Measurements from ENCODE around the gene GLRA3. TPM values are rescaled to one million over a fixed set of nuclear protein-coding genes. Genes with fewer than 3 reads are reported as not detected.
"Not testable (repeated sequence)": the region's sequence is repeated elsewhere in the genome, so short reads cannot be mapped to it uniquely, and the experiment has no call there.

The GLRA3 gene
- polyA plus RNA-seq, 4 donors: 0.03 to 0.06 (median 0.04) TPM; not detected in 1

DNA sequence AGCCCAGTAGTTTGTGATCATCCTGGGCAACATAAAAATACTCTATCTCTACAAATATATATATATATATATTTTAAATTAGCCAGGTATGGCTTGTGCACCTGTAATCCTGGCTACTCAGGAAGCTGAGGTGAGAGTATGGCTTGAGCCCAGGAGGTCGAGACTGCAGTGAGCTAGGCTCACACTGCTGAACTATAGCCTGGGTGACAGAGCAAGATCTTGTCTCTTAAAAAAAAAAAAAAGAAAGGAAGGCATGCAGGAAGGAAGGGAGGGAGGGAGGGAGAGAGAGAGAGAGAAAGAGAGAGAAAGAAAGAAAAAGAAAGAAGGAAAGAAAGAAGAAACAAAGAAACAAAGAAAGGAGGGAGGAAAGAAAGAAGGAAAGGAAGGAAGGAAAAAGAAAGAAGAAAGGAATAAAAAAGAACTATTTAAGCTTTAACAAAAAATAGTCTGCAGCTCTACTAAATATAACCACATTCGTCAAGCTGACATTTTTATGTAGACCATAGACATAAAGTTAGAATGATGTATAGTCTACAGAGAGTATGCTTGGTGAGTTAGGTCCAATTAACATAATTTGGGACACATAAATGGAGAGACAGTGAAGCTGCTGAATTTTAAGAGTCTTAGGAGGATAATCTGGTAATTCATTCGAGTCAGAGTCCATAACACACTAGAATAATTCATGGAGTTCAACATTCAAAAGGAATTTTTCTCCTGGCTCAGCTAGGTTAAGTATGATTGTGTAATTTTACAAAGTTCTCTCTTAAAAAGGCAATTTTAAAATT lies 111.9 kb downstream of the GLRA3 start:
- peak in 2 of 4 donors; percentile 12 to 20 for DNase-seq (ENCODE audit: low read depth in 4 of 4, low spot score in 3 of 4)

DNA sequence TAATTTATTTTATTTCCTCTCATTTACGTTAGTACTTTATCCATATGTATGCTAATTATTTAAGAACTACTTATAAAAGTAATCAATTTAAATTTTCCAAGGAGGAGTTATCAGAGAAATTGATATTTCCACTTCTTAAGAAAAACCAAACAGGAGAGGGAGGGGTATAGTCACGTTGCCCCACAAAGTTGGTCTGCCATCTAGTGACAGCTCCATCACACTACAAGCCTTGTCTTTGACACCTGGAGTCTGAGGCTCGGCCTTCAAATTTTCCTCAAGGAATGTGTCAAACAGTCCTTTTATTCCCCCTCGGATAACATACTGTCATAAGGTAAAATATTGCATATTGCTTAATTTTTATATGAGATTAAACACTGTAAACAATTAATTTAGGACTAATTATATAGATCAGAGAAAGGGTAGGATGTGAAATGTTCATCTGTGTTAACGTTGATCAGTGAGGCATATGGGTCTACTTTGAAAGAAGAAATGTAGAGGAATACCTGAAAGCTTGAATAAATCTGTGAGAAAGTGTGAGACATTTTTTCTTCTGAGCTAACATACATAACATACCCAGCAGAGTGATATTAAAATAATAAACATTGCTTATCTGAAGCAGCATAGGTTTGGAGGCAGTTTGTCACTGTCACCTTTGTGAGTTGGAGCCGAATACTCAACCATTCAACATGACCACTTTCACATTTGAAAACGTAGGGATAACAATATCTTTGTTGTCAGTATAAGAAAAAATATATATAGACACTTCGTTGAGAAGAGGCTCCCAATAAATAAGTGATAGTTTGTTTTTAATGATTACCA lies 114.4 kb downstream of the GLRA3 start:
- no peak for DNase-seq (ENCODE audit: low read depth in 4 of 4, low spot score in 3 of 4)

GRCh38 chr4:174713821-174714220 lies 115.2 kb downstream of the GLRA3 start:
- no peak for DNase-seq (ENCODE audit: low read depth in 4 of 4, low spot score in 3 of 4)

DNA sequence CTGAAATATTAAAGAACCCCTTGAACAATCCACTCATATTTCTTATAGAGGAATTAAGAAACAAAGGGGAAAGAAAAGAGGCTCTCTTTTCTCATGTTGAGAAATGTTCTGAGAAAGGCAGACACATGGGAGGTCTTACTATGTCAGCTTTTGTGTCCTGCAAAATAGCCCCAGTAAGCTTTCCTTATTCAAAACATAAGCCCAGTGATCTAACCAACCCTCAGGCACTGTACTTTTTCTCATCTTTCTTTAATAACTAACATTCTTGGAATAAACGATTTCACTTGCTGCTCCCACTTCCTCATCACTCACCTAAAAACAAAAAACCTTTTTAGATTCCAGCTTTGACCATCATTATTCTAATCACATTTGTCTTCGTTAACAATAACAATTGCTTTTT lies 115.9 kb downstream of the GLRA3 start:
- no peak for DNase-seq (ENCODE audit: low read depth in 4 of 4, low spot score in 3 of 4)

DNA sequence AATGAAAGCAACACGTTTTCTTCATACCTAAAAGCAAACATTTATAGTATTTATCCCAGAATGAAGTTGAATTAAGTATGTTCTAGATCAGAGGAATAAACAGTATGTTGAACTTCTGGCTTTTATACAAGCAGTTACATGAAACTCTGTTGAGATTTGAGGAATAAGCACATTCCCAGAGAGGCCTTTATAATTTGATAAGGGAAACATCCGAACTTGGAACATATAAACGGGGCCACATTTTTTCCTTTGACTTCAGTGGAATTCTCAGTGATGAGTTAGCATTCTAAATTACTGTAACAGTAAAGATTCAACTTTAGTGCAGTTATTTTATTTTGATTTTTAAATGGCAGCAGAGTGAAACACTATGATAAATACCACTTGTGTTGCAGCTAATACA lies 119.5 kb downstream of the GLRA3 start:
- DNase-seq (ENCODE audit: low read depth in 4 of 4, low spot score in 3 of 4): no peak

GRCh38 chr4:174708381-174708780 lies 120.7 kb downstream of the GLRA3 start:
- DNase-seq (ENCODE audit: low read depth in 4 of 4, low spot score in 3 of 4): no peak

- DNase-seq (ENCODE audit: low read depth in 4 of 4, low spot score in 3 of 4): no peak
These were observed 121.1 kb downstream of the GLRA3 start for GRCh38 chr4:174707902-174708301.

GRCh38 chr4:174707051-174707676 lies 121.9 kb downstream of the GLRA3 start:
- DNase-seq (ENCODE audit: low read depth in 4 of 4, low spot score in 3 of 4): peak in 2 of 4 donors; percentile 15 to 20

DNA sequence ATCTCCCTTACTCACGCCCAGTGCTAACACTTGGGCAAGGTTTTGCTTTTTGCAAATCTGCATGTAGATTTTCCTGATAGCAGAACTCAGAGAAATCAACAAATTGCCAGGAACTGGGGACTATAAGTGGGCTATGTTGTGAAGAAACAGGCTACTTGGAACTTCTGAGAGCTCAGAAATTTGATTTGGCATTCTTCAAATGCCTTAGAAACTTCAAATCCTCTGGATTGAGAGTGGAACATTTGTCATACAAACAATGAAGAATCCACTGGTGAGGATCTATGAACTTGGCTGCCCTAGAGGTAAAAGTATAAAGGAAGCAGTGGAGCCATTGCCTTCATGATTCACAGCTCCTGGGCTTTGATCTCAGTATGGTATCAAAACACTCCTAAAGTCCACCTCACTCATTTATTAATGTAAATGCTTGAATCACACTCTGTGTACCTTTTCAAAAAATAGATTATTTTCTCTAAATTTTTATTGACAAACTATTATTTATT lies 126.0 kb downstream of the GLRA3 start:
- no peak for DNase-seq (ENCODE audit: low read depth in 4 of 4, low spot score in 3 of 4)

DNA sequence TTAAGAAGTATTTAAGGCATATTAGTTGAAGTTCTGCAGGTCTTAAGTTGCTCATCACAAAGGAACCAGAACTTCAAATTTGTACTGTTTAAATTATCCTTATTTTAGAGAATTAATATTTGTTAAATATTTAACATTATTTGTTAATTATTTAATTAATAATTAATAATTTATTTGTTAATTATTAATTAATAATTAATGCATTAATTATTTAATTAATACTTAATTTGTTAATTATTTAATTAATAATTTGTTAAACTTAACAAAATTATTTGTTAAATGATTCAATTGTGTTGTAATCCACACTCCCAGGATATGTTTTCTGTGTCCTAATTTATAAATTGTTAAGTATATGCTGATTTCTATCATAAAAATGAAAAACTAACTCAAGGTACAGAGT lies 129.4 kb downstream of the GLRA3 start:
- no peak for DNase-seq (ENCODE audit: low read depth in 4 of 4, low spot score in 3 of 4)

GRCh38 chr4:174697896-174698295 lies 131.2 kb downstream of the GLRA3 start:
- DNase-seq (ENCODE audit: low read depth in 4 of 4, low spot score in 3 of 4): no peak

DNA sequence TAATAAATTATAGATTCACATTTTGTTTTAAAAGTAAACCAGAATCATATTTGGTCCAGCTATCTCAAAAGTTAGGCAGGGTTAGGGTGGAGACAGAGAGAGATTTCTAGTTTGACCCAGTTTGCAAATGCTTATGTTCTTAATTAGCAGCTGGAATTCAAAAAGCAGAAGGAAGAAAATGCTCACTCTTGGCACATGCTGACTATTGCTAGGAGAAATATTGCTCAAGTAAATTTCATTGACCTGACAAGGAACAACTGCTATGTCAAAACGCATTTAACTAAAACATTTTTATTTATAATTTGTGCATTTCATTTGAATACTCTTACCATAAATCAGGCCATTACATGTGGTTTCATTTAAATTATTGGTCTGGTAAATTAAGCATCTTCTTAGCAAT lies 131.8 kb downstream of the GLRA3 start:
- DNase-seq (ENCODE audit: low read depth in 4 of 4, low spot score in 3 of 4): peak in 1 of 4 donors; percentile 10

DNA sequence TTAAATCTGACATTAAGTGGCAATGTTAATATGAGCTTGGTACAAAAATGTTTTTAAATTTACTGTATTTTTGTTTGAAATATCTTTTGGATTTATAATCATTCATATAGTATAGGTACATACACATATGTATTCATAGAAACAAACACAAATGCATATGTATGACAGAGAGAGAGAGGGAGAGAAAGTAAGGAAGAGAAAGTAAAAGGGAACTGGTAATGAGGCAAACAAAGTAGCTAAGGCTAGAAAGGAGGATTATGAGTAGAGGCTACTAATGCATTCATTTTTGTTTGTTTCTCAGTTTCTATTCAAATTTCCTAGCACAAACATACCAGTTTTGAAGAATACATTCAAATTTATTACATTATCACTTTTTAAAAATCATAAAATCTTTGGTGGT lies 132.4 kb downstream of the GLRA3 start:
- DNase-seq (ENCODE audit: low read depth in 4 of 4, low spot score in 3 of 4): no peak

- not testable (repeated sequence) for DNase-seq (ENCODE audit: low read depth in 4 of 4, low spot score in 3 of 4)
These were observed 137.2 kb downstream of the GLRA3 start for GRCh38 chr4:174691876-174692275.

DNA sequence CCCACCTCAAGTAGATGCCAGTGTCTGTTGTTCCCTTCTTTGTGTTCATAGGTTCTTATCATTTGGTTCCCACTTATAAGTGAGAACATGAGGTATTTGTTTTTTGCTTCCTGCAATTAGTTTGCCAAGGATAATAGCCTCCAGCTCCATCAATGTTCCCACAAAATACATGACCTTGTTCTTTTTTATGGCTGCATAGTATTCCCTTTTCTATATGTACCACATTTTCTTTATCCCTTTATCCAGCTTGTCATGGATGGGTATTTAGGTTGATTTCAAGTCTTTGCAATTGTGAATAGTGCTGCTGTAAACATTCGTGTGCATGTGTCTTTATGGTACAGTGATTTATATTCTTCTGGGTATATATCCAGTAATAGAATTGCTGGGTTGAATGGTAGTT lies 138.4 kb downstream of the GLRA3 start:
- DNase-seq (ENCODE audit: low read depth in 4 of 4, low spot score in 3 of 4): no peak

DNA sequence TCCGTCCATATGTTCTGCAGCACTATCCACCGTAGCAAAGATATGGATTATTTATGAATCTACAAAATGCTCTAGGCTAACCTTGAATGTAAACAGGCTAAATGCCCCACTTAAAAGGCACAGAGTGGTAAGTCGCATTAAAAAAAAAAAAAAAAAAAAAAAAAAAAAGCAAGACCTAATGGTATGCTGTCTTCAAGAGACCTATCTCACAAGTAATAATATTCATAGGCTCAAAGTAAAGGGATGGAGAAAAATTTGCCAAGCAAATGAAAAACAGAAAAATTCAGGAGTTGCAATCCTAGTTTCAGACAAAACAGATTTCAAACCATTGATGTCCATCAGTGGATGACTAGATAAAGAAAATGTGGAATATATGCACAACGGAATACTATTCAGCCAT lies 139.4 kb downstream of the GLRA3 start:
- no peak for DNase-seq (ENCODE audit: low read depth in 4 of 4, low spot score in 3 of 4)

DNA sequence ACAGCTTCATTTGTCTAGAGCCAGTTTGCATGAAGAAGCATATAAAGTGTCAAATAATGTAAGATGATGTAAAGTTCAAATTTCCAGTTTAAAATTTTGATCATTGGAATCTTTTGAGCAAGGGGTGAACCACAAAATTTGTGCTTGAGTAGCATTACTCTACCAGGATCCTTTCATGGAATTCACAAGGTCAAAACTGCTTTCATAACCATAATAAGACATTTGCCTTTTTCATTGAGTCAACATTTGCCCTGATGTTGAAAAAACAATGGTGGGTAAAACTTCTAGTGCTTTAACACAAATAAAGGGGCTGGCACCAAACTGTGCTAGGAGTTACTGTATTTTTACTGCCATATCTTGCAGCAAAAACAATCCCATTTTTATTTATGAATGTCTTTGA lies 142.2 kb downstream of the GLRA3 start:
- no peak for DNase-seq (ENCODE audit: low read depth in 4 of 4, low spot score in 3 of 4)

- DNase-seq (ENCODE audit: low read depth in 4 of 4, low spot score in 3 of 4): no peak
These were observed 147.2 kb downstream of the GLRA3 start for GRCh38 chr4:174681723-174682300.

- no peak for DNase-seq (ENCODE audit: low read depth in 4 of 4, low spot score in 3 of 4)
These were observed 154.7 kb downstream of the GLRA3 start for GRCh38 chr4:174674305-174674840.

DNA sequence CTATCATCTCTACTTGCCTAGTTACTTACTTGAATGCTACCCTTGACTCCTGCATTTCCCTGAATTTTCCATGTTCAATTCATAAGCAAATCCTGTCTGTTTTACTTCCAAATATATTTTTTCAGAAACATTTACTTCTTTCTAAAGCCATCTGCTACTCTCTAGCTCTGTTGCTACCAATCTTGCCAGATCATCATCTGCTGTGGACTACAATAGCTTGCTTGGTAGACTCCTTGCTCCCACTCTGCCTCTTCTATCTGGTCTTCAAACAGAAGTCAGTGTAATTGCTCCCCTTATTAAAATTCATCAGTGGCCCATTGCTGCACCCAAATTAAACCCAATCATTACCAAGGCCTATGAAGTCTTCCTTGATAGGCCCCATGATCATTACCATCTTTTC lies 155.2 kb downstream of the GLRA3 start:
- DNase-seq (ENCODE audit: low read depth in 4 of 4, low spot score in 3 of 4): no peak

GRCh38 chr4:174672276-174672675 lies 156.8 kb downstream of the GLRA3 start:
- no peak for DNase-seq (ENCODE audit: low read depth in 4 of 4, low spot score in 3 of 4)
